Measurements from ENCODE around the gene GLRX.
A peak's percentile ranks its signal among the peaks of the same experiment; 100 is the strongest.

GLRX gene, protein sequence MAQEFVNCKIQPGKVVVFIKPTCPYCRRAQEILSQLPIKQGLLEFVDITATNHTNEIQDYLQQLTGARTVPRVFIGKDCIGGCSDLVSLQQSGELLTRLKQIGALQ

GRCh38 chr5:95822542-95823181 is at the start of gene GLRX:
Gene GLRX (minus strand): TSS chr5:95822726. CDS start chr5:95822662, 64 bp downstream.
- DNase-seq = peak; percentile 36

DNA sequence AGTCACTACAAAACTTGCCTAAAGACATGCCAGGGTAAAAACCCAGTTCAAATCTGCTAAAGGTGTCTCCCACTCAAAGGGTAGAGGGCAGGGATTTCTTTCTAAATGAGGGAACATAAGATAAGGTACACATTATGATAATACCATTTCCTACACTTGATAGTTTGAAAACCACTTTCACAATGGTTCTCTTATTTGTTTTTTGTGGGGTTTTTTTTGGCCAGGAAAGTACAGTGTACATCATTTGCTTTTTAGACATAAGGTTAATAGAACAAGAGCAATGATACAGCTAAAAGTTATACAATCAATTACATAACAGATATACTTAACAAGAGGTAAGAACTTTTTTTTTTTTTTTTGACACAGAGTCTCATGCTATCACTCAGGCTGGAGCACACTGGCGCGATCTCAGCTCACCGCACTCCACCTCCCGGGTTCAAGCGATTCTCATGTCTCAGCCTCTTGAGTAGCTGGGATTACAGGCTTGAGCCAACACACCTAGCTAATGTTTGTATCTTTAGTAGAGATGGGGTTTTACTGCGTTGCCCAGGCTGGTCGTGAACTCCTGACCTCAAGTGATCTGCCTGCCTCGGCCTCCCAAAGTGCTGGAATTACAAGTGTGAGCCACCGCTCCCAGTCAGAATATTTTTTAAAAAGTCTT is 48.8 kb upstream of the GLRX start:
- no peak for DNase-seq

GRCh38 chr5:95870105-95870672 is 47.7 kb upstream of the GLRX start:
- DNase-seq = no peak

- peak; percentile 40 for DNase-seq
Measured at GRCh38 chr5:95869173-95869855, 46.8 kb upstream of the GLRX start.

DNA sequence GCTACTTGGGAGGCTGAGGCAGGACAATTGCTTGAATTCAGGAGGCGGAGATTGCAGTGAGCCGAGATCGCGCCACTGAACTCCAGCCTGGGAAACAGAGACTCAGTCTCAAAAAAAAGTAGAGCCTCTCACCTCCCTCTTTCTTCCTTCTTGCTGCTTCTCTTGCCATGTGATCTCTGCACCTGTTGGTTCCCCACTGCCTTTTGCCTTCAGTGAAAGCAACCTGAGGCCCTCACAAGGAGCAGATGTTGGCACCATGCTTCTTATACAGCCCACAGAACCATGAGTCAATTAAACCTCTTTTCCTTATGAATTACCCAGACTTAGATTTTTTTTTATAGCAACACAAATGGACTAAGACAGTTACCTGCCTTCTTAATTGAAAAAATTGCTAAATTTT is 45.6 kb upstream of the GLRX start:
- DNase-seq = no peak

GRCh38 chr5:95866435-95867040 is 44.0 kb upstream of the GLRX start:
- no peak for DNase-seq

DNA sequence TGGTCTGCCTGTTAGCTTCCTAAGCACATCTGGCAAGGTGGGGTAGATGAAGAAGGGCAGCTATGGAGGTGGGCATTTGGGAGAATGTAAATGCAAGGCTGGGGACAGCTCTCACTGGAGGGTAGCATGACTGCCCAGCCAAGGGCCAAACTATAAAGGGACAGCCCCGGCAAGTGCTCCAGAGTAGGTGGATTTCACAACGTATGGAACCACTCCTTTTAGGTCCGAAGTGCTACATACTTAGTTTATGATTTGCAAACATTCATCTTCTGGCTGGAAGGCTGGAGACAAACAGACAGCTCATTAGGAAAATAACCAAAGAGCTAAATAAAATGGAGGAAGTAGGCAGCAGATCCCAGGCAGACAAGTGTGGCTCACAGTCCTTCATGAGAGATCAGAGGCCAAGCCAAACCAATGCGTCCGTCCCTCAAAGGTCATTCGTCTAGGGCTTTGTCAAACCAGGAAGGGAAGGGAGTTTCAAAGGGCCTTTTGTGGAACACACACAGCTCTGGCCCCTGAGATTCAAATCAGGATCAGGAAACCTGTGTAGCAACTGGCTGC is 42.5 kb upstream of the GLRX start:
- no peak for DNase-seq

GRCh38 chr5:95864456-95864855 is 41.9 kb upstream of the GLRX start:
- no peak for DNase-seq

- no peak for DNase-seq
Measured at GRCh38 chr5:95863383-95863757, 40.8 kb upstream of the GLRX start.

DNA sequence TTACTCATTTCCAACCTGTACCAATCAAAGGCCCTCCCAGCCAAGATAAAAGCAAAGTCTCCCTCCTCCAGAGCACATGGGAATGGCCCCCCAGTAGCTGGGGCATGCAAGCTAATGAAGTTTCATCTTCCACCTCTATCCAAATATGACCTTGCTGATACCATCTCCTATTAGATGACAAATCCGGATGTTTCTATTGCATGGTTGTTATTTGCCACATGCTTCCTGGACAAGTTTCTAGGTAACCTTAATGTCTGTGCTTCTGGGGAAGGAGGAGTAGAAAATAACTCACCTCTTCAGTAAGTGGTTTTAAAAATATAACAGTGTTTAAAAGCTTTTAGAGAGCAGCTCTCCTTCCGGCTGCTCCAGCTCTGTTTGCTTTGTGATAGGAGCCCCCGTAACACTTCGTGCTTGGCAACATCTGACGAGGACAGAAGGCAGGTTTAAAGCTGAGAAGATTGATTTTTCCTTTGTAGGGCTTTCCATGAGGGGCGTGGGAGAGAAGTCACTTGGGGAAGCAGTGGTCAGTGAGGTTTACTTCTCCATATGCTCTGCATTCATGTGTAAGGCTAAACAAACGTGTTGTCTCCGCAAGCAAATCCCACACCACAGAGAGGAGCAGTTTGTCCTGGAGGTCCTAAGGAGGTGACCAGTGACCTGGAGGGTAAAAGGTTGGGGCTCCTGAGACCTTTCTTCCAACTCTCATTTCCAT is 40.3 kb upstream of the GLRX start:
- no peak for DNase-seq

GRCh38 chr5:95861864-95862561 is 39.5 kb upstream of the GLRX start:
- no peak for DNase-seq

DNA sequence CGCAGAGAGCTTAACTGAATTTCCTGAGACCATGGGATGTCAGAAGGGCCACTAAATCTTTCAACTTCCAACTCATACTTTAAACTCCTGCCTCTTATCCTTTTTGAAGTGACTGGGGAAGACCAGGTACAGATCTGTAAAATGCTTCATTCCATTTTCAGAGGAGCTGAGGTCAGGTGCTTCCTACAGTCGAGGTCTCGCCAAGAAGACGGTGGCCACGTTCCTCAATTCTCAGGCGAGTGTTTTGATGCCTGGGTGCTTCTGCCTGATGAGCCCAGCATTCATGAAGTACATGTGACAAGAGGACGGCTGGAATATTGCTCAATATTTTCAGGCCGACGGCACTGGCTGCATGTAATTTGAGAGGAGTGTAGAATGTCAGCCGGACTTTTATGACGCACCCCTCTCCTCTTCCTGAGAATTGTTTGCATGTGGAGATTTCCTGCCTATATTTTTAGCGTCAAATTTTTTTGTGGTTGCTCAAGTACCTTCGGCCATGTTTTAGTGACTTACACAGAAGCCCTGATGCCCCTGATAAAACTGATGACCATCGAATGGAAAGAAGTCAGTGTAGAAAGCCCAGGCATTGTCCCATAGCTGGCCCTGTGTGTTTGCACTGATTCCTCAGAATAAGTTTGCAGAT is 38.8 kb upstream of the GLRX start:
- DNase-seq = peak; percentile 71

GRCh38 chr5:95859661-95860060 is 37.1 kb upstream of the GLRX start:
- DNase-seq = no peak

- DNase-seq = peak; percentile 87
Measured at GRCh38 chr5:95858661-95859595, 36.4 kb upstream of the GLRX start.

- no peak for DNase-seq
Measured at GRCh38 chr5:95858023-95858461, 35.5 kb upstream of the GLRX start.

- no peak for DNase-seq
Measured at GRCh38 chr5:95857185-95857945, 34.8 kb upstream of the GLRX start.

GRCh38 chr5:95856501-95856981 is 34.0 kb upstream of the GLRX start:
- DNase-seq = no peak

DNA sequence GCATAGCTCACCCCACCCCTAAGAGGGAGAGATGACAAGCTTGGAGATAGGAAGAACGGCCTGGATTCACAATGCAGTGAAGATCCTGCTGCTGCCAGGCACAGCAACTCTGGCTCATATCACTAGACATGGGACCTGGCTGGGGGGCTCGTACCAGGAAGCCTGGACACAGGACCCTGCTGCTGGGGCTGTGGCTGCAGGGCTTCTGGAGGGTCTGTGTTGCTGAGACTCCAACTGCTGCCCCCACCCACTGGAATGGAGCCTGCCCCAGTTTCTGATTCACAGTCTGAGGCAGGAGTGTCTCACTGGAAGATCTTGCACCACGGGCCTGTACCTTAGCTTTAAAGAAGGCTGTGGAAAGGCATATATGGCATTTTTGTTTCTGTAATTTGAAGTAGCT is 31.0 kb upstream of the GLRX start:
- DNase-seq = no peak

DNA sequence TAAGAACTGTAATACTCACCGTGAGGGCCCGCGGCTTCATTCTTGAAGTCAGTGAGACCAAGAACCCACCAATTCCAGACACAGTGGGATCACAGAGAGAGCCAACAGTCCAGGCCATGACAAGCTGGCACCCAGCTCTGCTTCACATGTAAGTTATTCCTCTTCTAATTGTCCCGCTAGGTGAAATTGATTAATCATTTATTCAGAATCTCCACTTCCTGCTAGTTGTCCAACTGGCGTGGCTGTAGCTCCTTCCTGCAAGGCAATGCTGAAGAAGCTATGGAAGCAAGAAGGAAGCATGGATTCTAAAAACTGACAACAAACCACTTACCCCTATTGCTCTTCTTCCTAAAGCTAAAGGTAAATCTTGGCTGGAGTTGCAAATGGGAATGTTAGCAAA is 30.0 kb upstream of the GLRX start:
- no peak for DNase-seq
